ENCODE measurements around the gene FERMT2.

Gene FERMT2

DNA sequence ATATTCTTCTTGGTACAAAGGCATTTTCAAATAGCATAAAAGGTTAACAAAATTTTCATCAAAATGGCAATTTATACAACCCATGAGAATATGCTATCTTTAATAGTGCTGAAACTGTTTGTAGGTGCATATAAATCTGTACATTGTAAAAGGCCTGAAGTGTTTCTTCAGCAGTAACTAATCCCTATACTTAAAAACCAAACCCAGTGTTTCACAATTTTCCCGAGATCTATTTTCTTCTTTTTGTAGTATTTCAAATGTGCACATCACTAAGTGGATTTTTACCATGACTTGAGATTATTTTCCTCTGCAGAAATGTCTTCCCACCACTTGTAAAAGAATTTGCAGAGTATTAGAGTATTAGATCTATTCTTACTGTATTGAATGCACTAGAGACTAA is 76.5 kb downstream of the FERMT2 start:
- TF ChIP-seq CTCF (conservative IDR thresholded peaks at IDR 0.05; ENCODE audit: low read length), result no peak
- no peak for TF ChIP-seq EZH2phosphoT487 (IDR thresholded peaks at IDR 0.05; ENCODE audit: borderline replicate concordance)
- Histone ChIP-seq H3K4me2 (ENCODE audit: low read depth, low read length, poor library complexity, severe bottlenecking) (no peak overlapping the region), H2AFZ (ENCODE audit: low read length) (no peak overlapping the region), H3K4me3 (ENCODE audit: low read length, poor library complexity, severe bottlenecking) (no peak overlapping the region), H3K9me3 (ENCODE audit: insufficient read depth, low read depth, low read length) (no peaks in the 10 kb centered on the region), H3K9me2 (replicated peaks; ENCODE audit: low read depth, low read length) (no peaks in the 10 kb centered on the region), H3K4me1 (ENCODE audit: insufficient read depth, low read length, poor library complexity, severe bottlenecking) (no peaks in the 10 kb centered on the region), H3K36me3 (ENCODE audit: insufficient read depth, low read length) (peaks cover 14% of the 10 kb centered on the region; the same call in 1 of the 2 replicates), H3F3A (ENCODE audit: low read depth) (no peaks in the 10 kb centered on the region), H3K79me2 (ENCODE audit: insufficient read depth, low read length) (no peaks in the 10 kb centered on the region), H3K9ac (ENCODE audit: low read depth, low read length, poor library complexity, severe bottlenecking) (no peak overlapping the region), H4K20me1 (ENCODE audit: insufficient read depth, low read length, poor library complexity, severe bottlenecking) (no peaks in the 10 kb centered on the region), H3K27me3 (ENCODE audit: insufficient read depth, low read length, poor library complexity, severe bottlenecking) (no peaks in the 10 kb centered on the region)

DNA sequence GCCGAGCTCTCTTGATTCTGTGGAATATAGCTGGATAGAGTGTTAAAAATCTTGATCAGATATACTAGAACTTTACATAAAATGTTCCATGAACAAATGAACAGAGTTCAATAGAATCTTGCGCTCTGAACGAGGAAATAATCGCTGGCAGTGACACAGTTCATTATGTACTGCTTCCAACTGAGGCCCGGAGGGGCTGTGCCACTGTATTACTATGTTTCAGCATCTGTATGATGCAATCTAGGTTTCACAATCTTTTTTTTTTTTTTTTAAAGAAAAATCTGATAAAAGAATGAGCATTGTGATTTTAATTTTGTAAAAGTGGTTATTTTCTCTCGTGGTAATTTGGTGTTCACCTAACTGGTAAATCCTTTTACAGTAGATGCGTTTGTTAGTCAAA is 77.2 kb downstream of the FERMT2 start:
- Histone ChIP-seq H3K4me1 (ENCODE audit: insufficient read depth, low read length, poor library complexity, severe bottlenecking) (no peaks in the 10 kb centered on the region), H3K9ac (ENCODE audit: low read depth, low read length, poor library complexity, severe bottlenecking) (no peak overlapping the region), H3K36me3 (ENCODE audit: insufficient read depth, low read length) (peaks cover 14% of the 10 kb centered on the region; the same call in 1 of the 2 replicates), H3K4me2 (ENCODE audit: low read depth, low read length, poor library complexity, severe bottlenecking) (no peak overlapping the region), H4K20me1 (ENCODE audit: insufficient read depth, low read length, poor library complexity, severe bottlenecking) (no peaks in the 10 kb centered on the region), H3K79me2 (ENCODE audit: insufficient read depth, low read length) (no peaks in the 10 kb centered on the region), H3K27me3 (ENCODE audit: insufficient read depth, low read length, poor library complexity, severe bottlenecking) (no peaks in the 10 kb centered on the region), H3K9me3 (ENCODE audit: insufficient read depth, low read depth, low read length) (no peaks in the 10 kb centered on the region), H3F3A (ENCODE audit: low read depth) (no peaks in the 10 kb centered on the region), H3K4me3 (ENCODE audit: low read length, poor library complexity, severe bottlenecking) (no peak overlapping the region), H2AFZ (ENCODE audit: low read length) (no peak overlapping the region), H3K9me2 (replicated peaks; ENCODE audit: low read depth, low read length) (no peaks in the 10 kb centered on the region)
- no peak for TF ChIP-seq EZH2phosphoT487 (IDR thresholded peaks at IDR 0.05; ENCODE audit: borderline replicate concordance)
- no peak for TF ChIP-seq CTCF (conservative IDR thresholded peaks at IDR 0.05; ENCODE audit: low read length)

DNA sequence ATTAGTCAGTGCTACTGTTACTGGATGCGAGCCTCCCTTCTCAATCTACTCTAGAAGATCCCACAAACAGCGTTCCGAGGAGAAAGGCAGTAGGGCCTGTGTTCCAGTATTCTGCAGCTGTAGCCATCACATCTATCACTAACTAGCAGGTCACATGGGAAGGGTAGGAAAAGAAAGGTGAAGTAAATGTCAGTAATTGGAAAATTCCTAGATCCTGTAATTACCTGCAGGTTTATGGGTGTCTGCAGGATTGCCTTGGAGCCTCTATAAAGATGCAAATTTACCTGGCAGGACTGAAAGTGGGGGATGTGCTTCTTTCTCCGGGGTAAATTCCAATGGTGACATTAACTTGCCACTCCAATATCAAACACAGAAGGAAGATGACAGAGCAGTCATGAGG is 77.8 kb downstream of the FERMT2 start:
- Histone ChIP-seq H3K27me3 (ENCODE audit: insufficient read depth, low read length, poor library complexity, severe bottlenecking) (no peaks in the 10 kb centered on the region), H2AFZ (ENCODE audit: low read length) (no peak overlapping the region), H4K20me1 (ENCODE audit: insufficient read depth, low read length, poor library complexity, severe bottlenecking) (no peaks in the 10 kb centered on the region), H3F3A (ENCODE audit: low read depth) (no peaks in the 10 kb centered on the region), H3K36me3 (ENCODE audit: insufficient read depth, low read length) (peaks cover 14% of the 10 kb centered on the region; the same call in 1 of the 2 replicates), H3K9me2 (replicated peaks; ENCODE audit: low read depth, low read length) (no peaks in the 10 kb centered on the region), H3K4me1 (ENCODE audit: insufficient read depth, low read length, poor library complexity, severe bottlenecking) (no peaks in the 10 kb centered on the region), H3K79me2 (ENCODE audit: insufficient read depth, low read length) (no peaks in the 10 kb centered on the region), H3K4me3 (ENCODE audit: low read length, poor library complexity, severe bottlenecking) (no peak overlapping the region), H3K4me2 (ENCODE audit: low read depth, low read length, poor library complexity, severe bottlenecking) (no peak overlapping the region), H3K9me3 (ENCODE audit: insufficient read depth, low read depth, low read length) (no peaks in the 10 kb centered on the region), H3K9ac (ENCODE audit: low read depth, low read length, poor library complexity, severe bottlenecking) (no peak overlapping the region)
- TF ChIP-seq EZH2phosphoT487 (IDR thresholded peaks at IDR 0.05; ENCODE audit: borderline replicate concordance), result no peak
- no peak for TF ChIP-seq CTCF (conservative IDR thresholded peaks at IDR 0.05; ENCODE audit: low read length)
